ENCODE measurements around the gene SLC39A11. TPM values are rescaled to one million over a fixed set of nuclear protein-coding genes. Genes with fewer than 3 reads are reported as not detected.
"Not testable (repeated sequence)": the region's sequence is repeated elsewhere in the genome, so short reads cannot be mapped to it uniquely, and the experiment has no call there.

SLC39A11 gene
- total RNA-seq, 1 experiment from 2014 or later = 15.2 TPM

- no peak overlapping the region for H4K91ac ChIP-seq (ENCODE audit: insufficient read length, low read depth, low read length)
Measured at GRCh38 chr17:72995008-72995656, 97.4 kb downstream of the SLC39A11 start.

GRCh38 chr17:72992783-72993467, 99.6 kb downstream of the SLC39A11 start:
- not testable (repeated sequence) for H3K4me1 Mint-ChIP-seq; H3K9ac ChIP-seq (ENCODE audit: extremely low read depth, insufficient read length, low read length); H2BK20ac ChIP-seq (ENCODE audit: low read depth, low read length, poor library complexity, severe bottlenecking); H3K79me2 ChIP-seq (ENCODE audit: insufficient read depth, low read length); H3K4me3 Mint-ChIP-seq; H2BK5ac ChIP-seq (ENCODE audit: insufficient read length, low read length); H3K27me3 Mint-ChIP-seq (ENCODE audit: low read depth); H3K23ac ChIP-seq (ENCODE audit: insufficient read length, low read depth, low read length); DNase-seq; H3K23me2 ChIP-seq (ENCODE audit: insufficient read length, low read depth, low read length, poor library complexity, severe bottlenecking); H2BK120ac ChIP-seq (ENCODE audit: low read depth, low read length, poor library complexity, severe bottlenecking); H2AFZ ChIP-seq (ENCODE audit: low read length); H2AK5ac ChIP-seq (ENCODE audit: insufficient read length, low read length); H3K18ac ChIP-seq (ENCODE audit: insufficient read length, low read depth, low read length); H3K9me3 ChIP-seq (ENCODE audit: control insufficient read depth, low read depth, low read length); H3K4me1 ChIP-seq (ENCODE audit: insufficient read depth, low read length); H3K14ac ChIP-seq (ENCODE audit: insufficient read depth, low read length); H2BK15ac ChIP-seq (ENCODE audit: low read depth, low read length); H4K5ac ChIP-seq (ENCODE audit: insufficient read length, low read depth, low read length); H4K91ac ChIP-seq (ENCODE audit: insufficient read length, low read depth, low read length); H3K4me2 ChIP-seq (ENCODE audit: insufficient read depth, insufficient read length, low read length); H3K27me3 ChIP-seq (ENCODE audit: insufficient read depth, low read length); H3K79me1 ChIP-seq (ENCODE audit: insufficient read depth, low read depth, low read length, poor library complexity, severe bottlenecking); H3T11ph ChIP-seq (ENCODE audit: low read length); H4K8ac ChIP-seq (replicated peaks; ENCODE audit: insufficient read length, low read depth, low read length); H3K27ac ChIP-seq (ENCODE audit: insufficient read length, low read depth, low read length); H3K56ac ChIP-seq (ENCODE audit: insufficient read length, low read depth, low read length); H3K4ac ChIP-seq (ENCODE audit: low read depth, low read length); H2BK12ac ChIP-seq (ENCODE audit: insufficient read length, low read depth, low read length); H4K20me1 ChIP-seq (ENCODE audit: control insufficient read depth, insufficient read depth, insufficient read length); H3K27ac Mint-ChIP-seq
- peaks cover 12 to 15% of the 10 kb centered on the region in 2 experiments for H3K9me3 Mint-ChIP-seq
- peaks cover 11 to 18% (median 14%) of the 10 kb centered on the region in 3 experiments for H3K36me3 Mint-ChIP-seq (ENCODE audit: insufficient read depth in 1 of 3, low read depth in 3 of 3)
- whole genome bisulfite sequencing (ENCODE audit: extremely low coverage, insufficient read length, low lambda C conversion rate) = no CpG with 5 or more reads among the region's 6 CpGs

More at GRCh38 chr17:72995008-72995656, 97.4 kb downstream of the SLC39A11 start:
- no peak overlapping the region for H2AFZ ChIP-seq (ENCODE audit: low read length)
- H3K56ac ChIP-seq (ENCODE audit: insufficient read length, low read depth, low read length) = no peak overlapping the region
- H4K5ac ChIP-seq (ENCODE audit: insufficient read length, low read depth, low read length) = no peak overlapping the region
- DNase-seq = peak; percentile 20
- no peak overlapping the region for H2BK120ac ChIP-seq (ENCODE audit: low read depth, low read length, poor library complexity, severe bottlenecking)
- H2BK20ac ChIP-seq (ENCODE audit: low read depth, low read length, poor library complexity, severe bottlenecking) = no peak overlapping the region
- H2AK5ac ChIP-seq (ENCODE audit: insufficient read length, low read length) = no peak overlapping the region
- peaks cover 12 to 15% of the 10 kb centered on the region in 2 experiments for H3K9me3 Mint-ChIP-seq
- peaks cover 0 to 6% of the 10 kb centered on the region in 2 experiments; a peak in 1 of 4 replicates for H3K4me1 Mint-ChIP-seq
- H3K23me2 ChIP-seq (ENCODE audit: insufficient read length, low read depth, low read length, poor library complexity, severe bottlenecking) = no peaks in the 10 kb centered on the region
- no peak overlapping the region for H3K23ac ChIP-seq (ENCODE audit: insufficient read length, low read depth, low read length)
- no peaks in the 10 kb centered on the region for H4K20me1 ChIP-seq (ENCODE audit: control insufficient read depth, insufficient read depth, insufficient read length)
- H3K79me1 ChIP-seq (ENCODE audit: insufficient read depth, low read depth, low read length, poor library complexity, severe bottlenecking) = no peaks in the 10 kb centered on the region
- WGBS (ENCODE audit: extremely low coverage, insufficient read length, low lambda C conversion rate) = no CpG with 5 or more reads among the region's 1 CpG
- no peak overlapping the region for H2BK15ac ChIP-seq (ENCODE audit: low read depth, low read length)
- H3K27me3 Mint-ChIP-seq (ENCODE audit: low read depth) = no peaks in the 10 kb centered on the region
- H3K18ac ChIP-seq (ENCODE audit: insufficient read length, low read depth, low read length) = no peak overlapping the region
- no peaks in the 10 kb centered on the region for H3K4me1 ChIP-seq (ENCODE audit: insufficient read depth, low read length)
- no peak overlapping the region for H4K8ac ChIP-seq (replicated peaks; ENCODE audit: insufficient read length, low read depth, low read length)
- H3K14ac ChIP-seq (ENCODE audit: insufficient read depth, low read length) = no peak overlapping the region
- H3K9me3 ChIP-seq (ENCODE audit: control insufficient read depth, low read depth, low read length) = no peaks in the 10 kb centered on the region
- no peak overlapping the region for H3K4me3 Mint-ChIP-seq
- H2BK12ac ChIP-seq (ENCODE audit: insufficient read length, low read depth, low read length) = no peak overlapping the region
- no peaks in the 10 kb centered on the region for H3K79me2 ChIP-seq (ENCODE audit: insufficient read depth, low read length)
- H3K4ac ChIP-seq (ENCODE audit: low read depth, low read length) = no peak overlapping the region
- no peak for TF ChIP-seq CTCF (conservative IDR thresholded peaks at IDR 0.05)
- H3K27ac Mint-ChIP-seq = no peak overlapping the region; a peak in 1 of 7 replicates
- H3K27me3 ChIP-seq (ENCODE audit: insufficient read depth, low read length) = no peaks in the 10 kb centered on the region
- no peak overlapping the region for H3T11ph ChIP-seq (ENCODE audit: low read length)
- peaks cover 11 to 18% (median 14%) of the 10 kb centered on the region in 3 experiments for H3K36me3 Mint-ChIP-seq (ENCODE audit: insufficient read depth in 1 of 3, low read depth in 3 of 3)
- H3K9ac ChIP-seq (ENCODE audit: extremely low read depth, insufficient read length, low read length) = no peak overlapping the region
- no peak overlapping the region for H3K27ac ChIP-seq (ENCODE audit: insufficient read length, low read depth, low read length)
- H2BK5ac ChIP-seq (ENCODE audit: insufficient read length, low read length) = no peak overlapping the region
- no peak overlapping the region for H3K4me2 ChIP-seq (ENCODE audit: insufficient read depth, insufficient read length, low read length)
